Measurements from ENCODE around the gene KIF20B.

DNA sequence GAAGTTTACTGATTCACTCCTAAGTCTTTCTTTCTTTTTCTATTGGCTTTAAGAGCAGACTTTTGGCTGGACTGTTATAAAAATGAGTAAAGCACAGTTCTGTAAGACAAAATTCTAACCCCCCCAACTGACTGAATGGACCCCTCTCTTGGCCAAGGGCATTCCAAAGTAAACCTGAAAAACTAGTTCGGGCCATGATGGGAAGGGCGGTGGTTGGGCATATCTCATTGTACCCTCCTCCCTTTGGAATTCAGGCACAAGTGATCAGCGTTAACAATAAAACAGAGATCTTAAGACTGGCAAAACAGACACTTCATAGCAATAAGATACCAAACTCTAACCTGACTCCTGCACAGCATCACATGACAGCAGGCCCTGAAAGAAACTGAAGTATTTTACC lies 6.1 kb upstream of the KIF20B start:
- TF ChIP-seq GTF2F1 (IDR thresholded peaks at IDR 0.05; ENCODE audit: borderline replicate concordance, low read depth, low read length) (no peak), KDM1A (IDR thresholded peaks at IDR 0.05; ENCODE audit: borderline replicate concordance, low read length) (no peak), SIRT6 (IDR thresholded peaks at IDR 0.05; ENCODE audit: low read length) (no peak)
- TF ChIP-seq, protein P1, sequence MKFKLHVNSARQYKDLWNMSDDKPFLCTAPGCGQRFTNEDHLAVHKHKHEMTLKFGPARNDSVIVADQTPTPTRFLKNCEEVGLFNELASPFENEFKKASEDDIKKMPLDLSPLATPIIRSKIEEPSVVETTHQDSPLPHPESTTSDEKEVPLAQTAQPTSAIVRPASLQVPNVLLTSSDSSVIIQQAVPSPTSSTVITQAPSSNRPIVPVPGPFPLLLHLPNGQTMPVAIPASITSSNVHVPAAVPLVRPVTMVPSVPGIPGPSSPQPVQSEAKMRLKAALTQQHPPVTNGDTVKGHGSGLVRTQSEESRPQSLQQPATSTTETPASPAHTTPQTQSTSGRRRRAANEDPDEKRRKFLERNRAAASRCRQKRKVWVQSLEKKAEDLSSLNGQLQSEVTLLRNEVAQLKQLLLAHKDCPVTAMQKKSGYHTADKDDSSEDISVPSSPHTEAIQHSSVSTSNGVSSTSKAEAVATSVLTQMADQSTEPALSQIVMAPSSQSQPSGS (IDR thresholded peaks at IDR 0.05; ENCODE audit: low read length) = no peak
